Measurements from ENCODE around the gene NCAM2. TPM values are rescaled to one million over a fixed set of nuclear protein-coding genes. Genes with fewer than 3 reads are reported as not detected.

NCAM2 gene
- total RNA-seq, 1 donor from 2014 or later: 3.6 TPM

DNA sequence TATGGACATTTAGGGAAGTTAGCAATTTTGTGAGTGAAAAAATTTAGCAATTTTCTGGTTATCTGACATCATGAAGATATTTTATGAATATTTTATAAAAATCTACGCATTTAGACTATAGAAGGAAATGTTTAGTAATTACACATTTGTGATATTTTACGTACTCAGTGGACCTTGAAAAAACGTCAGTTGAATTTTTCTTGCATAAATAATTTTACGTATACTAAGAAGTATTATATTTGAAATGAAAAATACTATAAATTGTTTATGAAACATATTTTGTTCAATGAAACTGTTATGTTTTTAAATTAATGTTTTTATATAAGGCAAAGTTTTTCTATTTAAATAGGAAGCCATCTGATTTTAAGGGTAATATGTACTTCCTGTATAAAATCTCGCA lies 462.8 kb downstream of the NCAM2 start:
- Mint-ChIP-seq H3K27me3 (ENCODE audit: low read depth) (no peaks in the 10 kb centered on the region), H3K4me1 (no peaks in the 10 kb centered on the region), H3K36me3 (ENCODE audit: low read depth) (no peaks in the 10 kb centered on the region), H3K9me3 (no peaks in the 10 kb centered on the region), H3K27ac (ENCODE audit: unreplicated experiment) (no peak overlapping the region), H3K4me3 (no peak overlapping the region)
- TF ChIP-seq, protein P1, sequence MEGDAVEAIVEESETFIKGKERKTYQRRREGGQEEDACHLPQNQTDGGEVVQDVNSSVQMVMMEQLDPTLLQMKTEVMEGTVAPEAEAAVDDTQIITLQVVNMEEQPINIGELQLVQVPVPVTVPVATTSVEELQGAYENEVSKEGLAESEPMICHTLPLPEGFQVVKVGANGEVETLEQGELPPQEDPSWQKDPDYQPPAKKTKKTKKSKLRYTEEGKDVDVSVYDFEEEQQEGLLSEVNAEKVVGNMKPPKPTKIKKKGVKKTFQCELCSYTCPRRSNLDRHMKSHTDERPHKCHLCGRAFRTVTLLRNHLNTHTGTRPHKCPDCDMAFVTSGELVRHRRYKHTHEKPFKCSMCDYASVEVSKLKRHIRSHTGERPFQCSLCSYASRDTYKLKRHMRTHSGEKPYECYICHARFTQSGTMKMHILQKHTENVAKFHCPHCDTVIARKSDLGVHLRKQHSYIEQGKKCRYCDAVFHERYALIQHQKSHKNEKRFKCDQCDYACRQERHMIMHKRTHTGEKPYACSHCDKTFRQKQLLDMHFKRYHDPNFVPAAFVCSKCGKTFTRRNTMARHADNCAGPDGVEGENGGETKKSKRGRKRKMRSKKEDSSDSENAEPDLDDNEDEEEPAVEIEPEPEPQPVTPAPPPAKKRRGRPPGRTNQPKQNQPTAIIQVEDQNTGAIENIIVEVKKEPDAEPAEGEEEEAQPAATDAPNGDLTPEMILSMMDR (conservative IDR thresholded peaks at IDR 0.05): no peak
- DNase-seq (ENCODE audit: low read depth, low spot score): no peak

DNA sequence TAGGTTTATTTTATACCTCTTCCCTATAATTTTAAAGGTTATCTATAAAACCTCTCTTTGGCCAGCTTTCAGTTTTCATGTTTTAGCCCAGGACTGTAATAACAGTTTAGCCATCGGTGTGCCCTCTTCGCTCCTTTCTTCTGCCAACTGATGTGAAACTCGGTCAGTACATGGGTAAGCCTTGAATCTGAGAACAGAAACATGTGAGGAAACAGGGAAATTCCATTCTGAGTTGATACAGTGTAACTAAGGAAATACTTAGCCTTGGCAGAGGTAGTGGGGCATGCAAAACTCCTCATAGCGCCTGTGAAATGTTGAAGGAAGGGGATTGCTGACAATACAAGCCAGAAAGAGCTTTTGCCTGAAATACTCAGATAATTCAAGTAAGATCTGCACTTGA lies 465.2 kb downstream of the NCAM2 start:
- TF ChIP-seq, protein P1 (conservative IDR thresholded peaks at IDR 0.05): no peak
- Mint-ChIP-seq H3K27me3 (ENCODE audit: low read depth) (no peaks in the 10 kb centered on the region), H3K27ac (ENCODE audit: unreplicated experiment) (no peak overlapping the region), H3K9me3 (no peaks in the 10 kb centered on the region), H3K4me1 (no peaks in the 10 kb centered on the region), H3K4me3 (no peak overlapping the region), H3K36me3 (ENCODE audit: low read depth) (no peaks in the 10 kb centered on the region)
- DNase-seq (ENCODE audit: low read depth, low spot score): no peak

DNA sequence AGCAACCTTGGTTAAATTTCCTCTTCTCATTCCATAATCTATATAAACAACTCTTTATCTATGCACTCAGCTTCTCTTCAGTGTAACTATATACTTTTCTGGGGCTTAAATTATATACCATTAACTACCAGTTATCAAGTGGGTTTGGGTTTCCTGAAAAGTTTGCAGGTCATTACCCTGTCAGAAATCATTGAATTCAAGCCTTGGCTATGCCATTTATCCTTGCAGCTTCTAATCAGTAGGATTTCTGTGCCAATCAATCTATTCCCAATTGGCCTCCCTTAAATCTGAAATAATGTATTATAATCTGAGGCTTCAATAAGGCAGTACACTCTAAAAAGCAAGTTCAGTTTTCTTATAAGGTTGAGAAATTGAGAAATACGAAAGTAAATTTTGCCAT lies 466.5 kb downstream of the NCAM2 start:
- TF ChIP-seq, protein P1 (conservative IDR thresholded peaks at IDR 0.05): no peak
- H3K27ac Mint-ChIP-seq (ENCODE audit: unreplicated experiment): no peak overlapping the region
- no peaks in the 10 kb centered on the region for H3K4me1 Mint-ChIP-seq
- no peaks in the 10 kb centered on the region for H3K27me3 Mint-ChIP-seq (ENCODE audit: low read depth)
- H3K4me3 Mint-ChIP-seq: no peak overlapping the region
- H3K9me3 Mint-ChIP-seq: no peaks in the 10 kb centered on the region
- no peak for DNase-seq (ENCODE audit: low read depth, low spot score)
- H3K36me3 Mint-ChIP-seq (ENCODE audit: low read depth): no peaks in the 10 kb centered on the region

DNA sequence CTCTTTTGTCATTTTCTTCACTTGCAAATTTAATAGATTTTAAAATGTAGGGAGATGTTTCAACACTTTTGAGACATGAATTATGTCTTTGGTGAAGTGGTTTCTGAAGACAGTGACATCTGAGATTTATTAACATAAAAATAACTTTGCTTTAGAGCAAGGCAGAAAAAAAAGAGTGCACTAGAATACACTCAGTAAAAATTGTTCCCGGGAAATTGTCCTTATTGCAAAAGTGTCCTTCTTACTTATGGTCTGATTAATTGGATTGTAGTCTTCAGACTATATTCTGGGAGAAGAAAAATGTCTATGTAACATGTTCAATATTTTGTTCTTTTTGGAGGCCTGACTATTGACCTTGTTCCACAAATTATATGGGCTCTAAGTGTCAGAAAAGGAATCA lies 468.5 kb downstream of the NCAM2 start:
- Mint-ChIP-seq H3K4me3 (no peak overlapping the region), H3K27ac (ENCODE audit: unreplicated experiment) (no peak overlapping the region), H3K9me3 (no peaks in the 10 kb centered on the region), H3K4me1 (no peaks in the 10 kb centered on the region), H3K27me3 (ENCODE audit: low read depth) (no peaks in the 10 kb centered on the region), H3K36me3 (ENCODE audit: low read depth) (no peaks in the 10 kb centered on the region)
- TF ChIP-seq, protein P1 (conservative IDR thresholded peaks at IDR 0.05): no peak
- no peak for DNase-seq (ENCODE audit: low read depth, low spot score)

DNA sequence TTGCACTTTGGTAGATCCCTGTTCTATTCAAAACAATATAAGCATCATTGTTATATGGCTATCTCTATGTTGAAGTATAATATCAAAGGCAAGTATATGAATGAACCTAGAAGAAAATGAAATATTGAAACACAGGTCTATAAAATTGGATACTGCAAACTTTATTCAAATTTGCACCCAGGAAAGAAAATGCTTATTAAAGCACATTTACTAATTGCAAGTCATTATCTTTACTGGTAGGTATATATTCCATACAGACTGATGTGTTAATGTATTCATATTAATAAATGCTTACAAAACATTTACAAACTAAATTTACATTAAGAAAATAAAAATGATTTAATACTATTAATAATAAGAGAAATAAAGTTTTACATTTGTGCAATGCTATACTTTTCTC lies 469.8 kb downstream of the NCAM2 start:
- Mint-ChIP-seq H3K27me3 (ENCODE audit: low read depth) (no peaks in the 10 kb centered on the region), H3K27ac (ENCODE audit: unreplicated experiment) (no peak overlapping the region), H3K4me1 (no peaks in the 10 kb centered on the region), H3K9me3 (no peaks in the 10 kb centered on the region), H3K4me3 (no peak overlapping the region), H3K36me3 (ENCODE audit: low read depth) (no peaks in the 10 kb centered on the region)
- TF ChIP-seq, protein P1 (conservative IDR thresholded peaks at IDR 0.05): no peak
- no peak for DNase-seq (ENCODE audit: low read depth, low spot score)

DNA sequence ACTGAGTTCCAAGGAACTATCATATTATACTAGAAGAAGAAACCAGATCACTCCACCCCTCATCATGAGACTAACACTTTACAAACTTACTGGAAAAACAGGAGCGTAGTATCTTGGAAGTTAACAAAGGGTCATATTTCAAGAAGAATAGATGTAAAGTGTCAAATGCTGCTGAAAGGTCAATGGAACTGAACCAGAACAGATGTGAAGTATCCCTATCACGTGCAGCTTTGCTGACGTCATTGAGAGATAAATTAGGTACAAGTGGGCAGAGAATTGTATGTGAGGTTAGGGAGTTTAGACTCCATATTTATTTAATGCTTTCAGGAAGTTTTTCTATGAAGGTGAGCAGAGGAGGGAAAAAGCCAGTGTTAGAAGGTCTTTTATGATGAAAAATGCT lies 483.0 kb downstream of the NCAM2 start:
- H3K4me1 Mint-ChIP-seq: no peaks in the 10 kb centered on the region
- DNase-seq (ENCODE audit: low read depth, low spot score): no peak
- H3K27ac Mint-ChIP-seq (ENCODE audit: unreplicated experiment): no peak overlapping the region
- H3K36me3 Mint-ChIP-seq (ENCODE audit: low read depth): no peaks in the 10 kb centered on the region
- TF ChIP-seq, protein P1 (conservative IDR thresholded peaks at IDR 0.05): no peak
- peaks cover 7% of the 10 kb centered on the region for H3K9me3 Mint-ChIP-seq
- H3K27me3 Mint-ChIP-seq (ENCODE audit: low read depth): no peaks in the 10 kb centered on the region
- H3K4me3 Mint-ChIP-seq: no peak overlapping the region

Measured in neural crest cell (in vitro differentiated cells).